ENCODE measurements around the gene FGFBP2.
"Not testable (repeated sequence)": the region's sequence is repeated elsewhere in the genome, so short reads cannot be mapped to it uniquely, and the experiment has no call there.

The FGFBP2 gene

DNA sequence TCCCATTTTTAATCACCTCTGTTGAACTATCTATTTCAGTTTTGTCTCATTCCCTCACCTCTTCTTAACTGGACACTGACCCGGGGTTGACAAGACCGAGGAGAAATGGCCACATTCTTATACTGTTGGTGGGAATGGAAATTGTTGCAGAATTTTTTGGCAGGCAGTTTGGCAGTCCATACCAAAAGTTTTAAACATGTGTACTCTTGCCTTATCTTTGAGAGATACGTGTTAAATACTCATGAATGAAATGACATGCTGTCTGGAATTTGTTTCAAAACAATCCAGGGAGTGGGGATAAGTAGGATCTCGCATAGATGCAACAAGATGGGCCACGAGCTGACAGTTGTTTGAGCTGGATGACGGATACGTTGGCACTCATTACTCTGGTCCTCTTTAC lies 36.5 kb downstream of the FGFBP2 start:
- no peak for DNase-seq

DNA sequence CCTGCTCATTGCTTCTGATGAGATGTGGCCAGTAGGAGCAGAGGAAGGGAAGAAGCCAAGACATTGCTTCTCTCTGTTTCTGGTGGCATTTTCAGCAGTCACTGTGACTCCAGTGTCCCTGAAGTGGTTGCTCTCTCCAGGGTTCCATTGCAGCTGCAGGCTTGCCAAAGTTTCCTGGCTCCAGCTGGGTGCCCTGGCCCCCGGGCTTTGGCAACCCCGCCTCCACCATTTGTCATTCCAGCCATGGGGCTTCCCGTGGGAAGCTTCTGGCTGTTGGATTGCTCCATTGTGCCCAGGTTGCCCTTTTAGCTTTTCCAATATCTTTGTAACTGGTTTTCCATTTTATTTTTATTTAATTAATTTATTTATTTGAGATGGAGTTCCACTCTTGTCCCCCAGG lies 37.1 kb downstream of the FGFBP2 start:
- no peak for DNase-seq

DNA sequence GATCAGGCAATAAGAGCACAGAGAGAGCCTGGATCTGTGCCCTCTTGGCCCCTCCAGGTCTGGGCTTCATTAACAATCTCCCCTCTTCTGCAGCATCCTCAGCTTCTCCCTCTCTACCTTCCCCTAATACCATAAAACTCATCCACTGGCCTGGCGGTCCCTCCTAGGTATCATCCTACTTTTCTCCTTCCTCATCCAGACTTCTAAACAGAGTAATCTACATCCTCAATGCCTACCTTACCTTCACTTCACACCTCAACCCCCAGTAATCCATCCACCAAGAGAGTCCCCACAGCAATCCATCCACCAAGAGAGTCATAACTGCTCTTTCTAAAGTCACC lies 41.4 kb downstream of the FGFBP2 start:
- no peak for DNase-seq

DNA sequence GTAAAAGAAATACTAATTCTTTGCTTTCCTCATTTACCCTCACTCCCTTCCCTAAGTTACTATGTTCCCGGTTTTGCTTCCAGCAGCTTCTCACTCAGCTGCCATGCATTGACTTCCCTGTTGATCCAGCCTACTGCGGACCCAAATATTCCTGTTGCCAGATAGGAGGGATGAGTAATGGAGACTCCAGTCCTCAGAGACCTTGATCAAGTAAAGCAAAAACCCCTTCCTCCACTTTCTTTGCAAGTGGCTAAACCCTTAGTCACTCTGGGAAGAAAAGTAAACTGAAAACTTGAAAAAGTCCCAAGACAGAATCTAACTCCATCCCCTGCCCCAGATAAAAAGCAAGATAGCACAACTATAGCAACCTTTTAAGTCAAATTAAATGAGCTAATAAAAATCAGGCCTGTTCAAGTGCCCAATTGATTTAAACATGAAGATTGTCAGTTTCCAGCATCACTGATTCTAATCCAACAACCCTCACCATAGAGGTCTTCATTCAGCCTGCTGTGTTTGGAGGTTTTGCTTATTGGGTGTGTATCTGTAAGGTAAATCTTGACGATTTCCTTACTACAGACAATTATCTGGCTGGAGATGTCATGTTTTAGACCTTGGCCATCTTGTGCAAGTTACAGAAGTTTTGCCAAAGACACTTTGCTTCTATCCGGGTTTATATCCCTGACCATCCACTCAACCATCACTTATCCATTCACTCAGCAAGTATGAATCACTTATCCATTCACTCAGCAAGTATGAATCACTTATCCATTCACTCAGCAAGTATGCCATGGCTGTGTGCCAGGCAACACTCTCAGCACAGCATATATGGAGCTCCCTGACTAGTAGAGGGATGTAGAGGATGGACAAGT lies 42.0 kb downstream of the FGFBP2 start:
- DNase-seq, result no peak

DNA sequence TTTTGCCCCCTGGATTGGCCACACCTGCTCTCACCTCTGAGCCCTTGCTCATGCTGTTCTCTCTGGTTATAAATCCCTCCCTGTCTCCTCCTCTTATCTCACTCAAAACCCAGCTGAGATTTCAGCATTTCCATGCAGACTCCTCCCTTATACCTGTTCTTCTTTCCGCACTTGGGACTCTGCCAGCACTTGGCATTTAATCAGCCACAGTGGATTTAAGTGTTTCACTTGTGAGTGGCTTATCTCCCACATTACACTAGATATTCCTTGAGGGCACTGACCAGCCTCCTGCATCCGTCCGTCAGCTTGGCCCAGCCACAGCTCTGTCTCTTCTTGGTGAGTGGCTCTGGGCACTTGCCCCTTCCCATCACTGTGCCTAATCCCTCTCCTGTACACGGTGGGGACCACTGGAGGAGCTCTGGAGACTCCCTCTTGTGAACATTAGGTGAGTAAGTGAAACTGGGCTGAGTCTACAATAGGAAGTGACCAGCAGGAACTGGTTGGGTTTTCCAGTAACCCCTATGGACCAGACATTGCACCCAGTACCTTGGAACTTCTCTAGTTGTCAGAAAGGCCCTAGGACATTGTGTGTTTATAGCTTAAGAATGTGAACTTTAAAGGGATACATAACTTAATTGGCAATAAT lies 44.4 kb downstream of the FGFBP2 start:
- DNase-seq, result no peak

DNA sequence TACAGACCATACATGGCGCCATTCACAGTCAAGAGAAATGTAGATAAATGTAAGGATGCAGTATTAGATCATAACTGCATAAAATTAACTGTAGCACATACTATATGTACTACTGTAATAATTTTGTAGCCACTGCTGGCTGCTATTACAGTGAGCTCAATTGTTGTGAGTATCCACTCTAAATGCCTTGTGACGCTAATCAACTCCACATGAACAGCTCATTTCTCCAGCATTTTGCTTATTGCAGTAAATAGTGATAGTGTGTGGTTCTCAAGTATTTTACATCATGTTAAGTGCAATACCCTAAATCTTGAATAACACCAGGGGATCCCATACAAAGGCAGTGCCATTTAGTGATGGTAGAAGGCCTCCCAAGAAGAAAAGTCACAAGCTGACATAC lies 45.7 kb downstream of the FGFBP2 start:
- DNase-seq, result no peak

DNA sequence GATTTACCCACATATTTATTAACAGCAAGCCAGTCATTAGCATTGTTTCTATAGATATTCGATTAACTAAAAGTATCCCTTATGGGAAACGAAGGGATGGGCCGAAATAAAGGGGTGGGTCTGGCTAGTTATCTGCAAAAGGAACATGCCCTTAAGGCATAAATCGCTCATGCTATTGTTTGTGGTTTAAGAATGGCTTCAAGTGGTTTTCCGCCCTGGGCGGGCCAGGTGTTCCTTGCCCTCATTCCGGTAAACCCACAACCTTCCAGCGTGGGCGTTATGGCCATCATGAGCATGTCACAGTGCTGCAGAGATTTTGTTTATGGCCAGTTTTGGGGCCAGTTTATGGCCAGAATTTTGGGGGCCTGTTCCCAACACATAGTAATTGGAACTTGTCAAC lies 46.6 kb downstream of the FGFBP2 start:
- DNase-seq, result not testable (repeated sequence)

DNA sequence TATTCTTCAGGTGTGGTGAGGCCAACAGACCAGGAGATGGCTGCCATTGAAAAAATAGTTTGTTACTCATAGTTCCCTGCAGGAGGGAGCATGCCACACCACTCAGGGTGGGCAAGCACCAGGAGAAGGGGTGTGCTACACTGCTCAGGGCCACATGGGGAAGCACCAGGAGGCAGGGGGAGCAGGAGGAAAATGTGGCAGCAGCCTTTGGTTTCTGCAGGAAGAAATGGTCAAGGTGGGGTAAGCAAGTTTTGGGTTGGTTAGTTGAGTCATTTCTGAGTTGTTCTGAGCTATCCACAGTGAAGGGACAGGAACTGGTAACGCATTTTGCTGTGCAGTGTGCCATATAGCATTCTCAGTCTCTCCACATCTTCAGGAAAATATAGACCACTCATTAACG lies 48.2 kb downstream of the FGFBP2 start:
- no peak for DNase-seq

DNA sequence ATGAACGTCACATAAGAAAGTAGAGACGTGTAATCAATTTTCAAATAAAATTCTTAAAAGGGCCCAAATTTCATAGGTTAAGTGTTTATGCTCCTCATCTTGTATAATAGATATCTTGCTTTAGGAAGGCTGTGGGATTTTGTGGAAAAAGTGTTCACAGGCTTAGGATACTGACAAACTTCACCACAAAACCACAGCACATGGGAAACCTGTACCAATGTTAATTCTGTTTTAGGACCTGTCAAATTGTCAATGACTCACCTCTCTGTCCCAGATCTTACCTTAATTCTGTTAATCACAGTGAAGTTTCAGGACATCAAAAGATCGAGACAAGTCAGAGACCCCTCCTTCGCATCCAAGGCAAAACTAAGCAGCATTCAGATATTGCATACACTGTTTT lies 48.7 kb downstream of the FGFBP2 start:
- DNase-seq, result no peak

DNA sequence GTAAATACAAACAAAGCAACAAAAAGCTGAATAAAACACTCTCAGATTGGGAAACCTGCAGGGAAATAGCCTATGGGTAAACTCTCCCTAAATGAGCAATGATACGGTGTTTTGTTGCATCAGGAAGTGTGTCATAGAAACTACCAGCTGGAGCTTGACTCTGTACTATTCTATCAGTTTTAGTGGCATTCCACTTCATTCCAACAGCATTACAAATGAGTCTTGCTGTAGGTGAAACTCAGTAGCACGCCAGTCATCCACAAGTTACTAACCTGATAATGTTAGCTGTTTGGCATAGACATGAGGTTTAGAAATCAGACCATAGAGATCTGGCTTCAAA lies 49.4 kb downstream of the FGFBP2 start:
- no peak for DNase-seq

DNA sequence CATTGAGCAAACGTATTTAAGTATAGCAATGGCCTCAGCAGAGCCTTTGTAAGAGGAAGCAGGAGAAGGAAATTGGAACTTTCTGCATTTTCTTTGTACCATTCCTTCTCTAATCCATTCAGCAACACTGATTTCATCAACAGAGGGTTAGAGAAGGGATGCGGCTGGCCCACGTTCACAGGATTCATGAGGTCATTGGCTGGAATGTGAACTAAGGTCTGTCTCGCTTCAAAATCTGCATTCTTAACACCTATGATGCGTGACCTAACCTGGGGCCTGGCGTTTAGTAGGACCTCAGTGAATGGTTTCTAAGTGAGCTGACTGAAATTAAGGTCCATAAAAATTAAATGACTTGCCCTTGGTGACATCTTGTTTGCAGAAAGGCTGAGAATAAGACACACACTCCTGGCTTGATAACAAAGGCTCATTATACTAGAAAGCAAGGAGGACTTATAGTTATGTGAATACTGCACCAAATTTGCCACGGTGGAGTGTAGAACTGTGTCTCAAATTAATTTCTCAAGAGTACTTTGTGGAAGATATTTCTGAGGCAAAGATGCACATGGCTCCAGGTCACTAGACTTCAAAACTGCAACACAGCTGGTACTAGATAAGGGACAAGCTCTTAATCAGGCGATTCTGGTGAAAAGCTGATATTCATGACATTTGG lies 49.9 kb downstream of the FGFBP2 start:
- DNase-seq, result no peak

DNA sequence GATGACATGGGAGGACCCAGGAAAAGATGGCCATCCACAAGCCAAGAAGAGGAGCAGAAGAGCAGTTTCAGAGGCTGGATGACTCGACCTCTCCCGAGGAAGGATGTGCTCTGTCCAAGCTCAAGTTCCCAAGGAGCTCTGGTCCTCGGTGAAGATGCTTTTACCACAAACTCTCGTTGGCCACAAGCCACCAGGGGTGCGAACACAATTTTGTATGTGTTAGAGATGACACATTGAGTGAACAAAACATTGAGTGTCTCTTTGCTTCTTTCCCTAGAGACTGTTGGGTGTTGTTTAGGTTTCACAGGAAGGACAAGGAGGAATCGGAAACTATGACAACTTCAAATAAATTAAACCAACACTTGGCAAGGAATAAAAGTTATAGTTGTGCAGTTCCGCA lies 50.7 kb downstream of the FGFBP2 start:
- no peak for DNase-seq

All from stimulated activated CD4-positive, alpha-beta T cell treated with anti-CD3 and anti-CD28 coated beads, Interleukin-4, amount 100 ng/mL, for 24 hours (primary cell).